Umbilical cord (tissue), 2 donors: ENCODE results near the gene CIAPIN1. TPM values are rescaled to one million over a fixed set of nuclear protein-coding genes. Genes with fewer than 3 reads are reported as not detected.

Experiments used
- DNase-seq: peaks from one replicate; pipeline ENCODE4 v3.0.0-alpha.2; 2015; ENCODE audit warnings: low spot score
- total RNA-seq: library from RNA; depleted of rRNA; stranded (reverse); fragments of >200 nt; gene quantifications from one replicate; pipeline ENCODE4 v1.2.3, GENCODE V29; 2014; ENCODE audit warnings: low replicate concordance; ENCODE audit not compliant: insufficient read depth

CIAPIN1 gene
- total RNA-seq: 26.0 TPM

- peak; percentile 96 for DNase-seq
Measured at GRCh38 chr16:57447186-57447962, at the start of gene CIAPIN1, which contains the start of gene COQ9. Gene CIAPIN1 (minus strand): TSS chr16:57447385. CDS start chr16:57440928, 6,457 bp downstream. Gene COQ9 (plus strand): TSS chr16:57447479. CDS start chr16:57447506, 27 bp downstream.

GRCh38 chr16:57493767-57494166, 46.6 kb upstream of the CIAPIN1 start:
- DNase-seq: no peak

DNA sequence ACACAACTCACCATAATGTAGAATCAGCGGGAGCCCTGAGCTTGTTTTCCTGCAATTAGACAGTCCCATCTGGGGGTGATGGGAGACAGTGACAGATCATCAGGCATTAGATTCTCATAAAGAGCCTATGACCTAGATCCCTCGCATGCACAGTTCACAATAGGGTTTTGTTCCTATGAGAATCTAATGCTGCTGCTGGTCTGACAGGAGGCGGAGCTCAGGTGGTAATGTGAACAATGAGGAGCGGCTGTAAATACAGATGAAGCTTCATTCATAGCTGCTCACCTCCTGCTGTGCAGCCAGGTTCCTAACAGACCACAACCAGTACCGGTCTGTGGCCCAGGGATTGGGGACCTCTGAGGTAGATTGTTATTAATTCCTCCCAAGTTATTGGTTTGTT, 42.0 kb upstream of the CIAPIN1 start:
- no peak for DNase-seq

DNA sequence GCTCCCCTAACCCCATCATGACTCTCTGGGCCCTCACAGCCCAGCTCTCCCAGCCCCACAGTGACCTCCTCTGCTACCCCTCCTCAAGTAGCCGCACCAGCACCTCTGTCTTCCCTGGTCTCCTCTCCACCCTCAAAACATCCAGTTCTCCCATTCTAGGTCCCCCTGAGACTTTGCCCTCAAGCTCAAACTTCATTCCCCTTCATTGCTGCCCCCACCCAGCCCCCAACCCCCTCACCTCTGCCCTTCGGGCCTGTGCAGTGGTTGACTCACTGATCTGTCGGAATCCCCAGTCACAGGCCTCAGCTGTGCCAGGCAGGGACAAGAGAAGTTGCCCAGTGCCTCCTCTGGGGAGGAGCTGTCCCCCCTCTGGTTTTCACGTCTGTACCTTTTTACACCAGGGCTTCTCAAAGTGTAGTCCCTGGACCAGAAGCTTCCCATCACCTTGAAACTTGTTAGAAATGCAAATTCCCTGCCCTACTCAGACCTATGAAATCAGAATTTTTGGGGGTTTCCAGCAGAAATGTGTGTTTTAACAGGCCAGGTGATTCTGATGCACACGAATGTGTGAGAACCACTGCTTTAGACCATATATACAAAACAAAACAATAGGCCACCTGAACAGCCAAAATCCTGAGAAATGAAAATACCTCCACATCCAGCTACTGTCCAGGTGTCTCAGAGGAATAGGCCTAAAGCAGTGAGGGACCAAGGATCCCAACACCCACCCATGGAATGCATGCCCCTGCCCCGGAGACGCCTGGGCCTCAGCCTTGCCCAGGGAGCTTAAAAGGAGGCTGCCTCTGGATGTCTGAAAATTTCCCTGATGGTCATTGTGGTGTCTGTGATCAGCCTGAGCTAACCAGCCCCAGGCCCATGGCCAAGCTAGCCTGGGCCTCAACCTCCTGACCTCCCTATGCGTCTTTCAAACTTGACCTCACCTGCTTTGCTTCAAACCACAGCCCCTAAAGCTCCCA, 40.0 kb upstream of the CIAPIN1 start:
- DNase-seq: no peak

GRCh38 chr16:57485916-57486857, 39.0 kb upstream of the CIAPIN1 start, which contains the start of gene DOK4:
Gene DOK4 (minus strand): TSS chr16:57486493. CDS start chr16:57479507, 6,986 bp downstream.
- peak; percentile 80 for DNase-seq

- no peak for DNase-seq
Measured at GRCh38 chr16:57485091-57485915, 38.1 kb upstream of the CIAPIN1 start.

- DNase-seq: no peak
Measured at GRCh38 chr16:57484515-57485005, 37.4 kb upstream of the CIAPIN1 start.

DNA sequence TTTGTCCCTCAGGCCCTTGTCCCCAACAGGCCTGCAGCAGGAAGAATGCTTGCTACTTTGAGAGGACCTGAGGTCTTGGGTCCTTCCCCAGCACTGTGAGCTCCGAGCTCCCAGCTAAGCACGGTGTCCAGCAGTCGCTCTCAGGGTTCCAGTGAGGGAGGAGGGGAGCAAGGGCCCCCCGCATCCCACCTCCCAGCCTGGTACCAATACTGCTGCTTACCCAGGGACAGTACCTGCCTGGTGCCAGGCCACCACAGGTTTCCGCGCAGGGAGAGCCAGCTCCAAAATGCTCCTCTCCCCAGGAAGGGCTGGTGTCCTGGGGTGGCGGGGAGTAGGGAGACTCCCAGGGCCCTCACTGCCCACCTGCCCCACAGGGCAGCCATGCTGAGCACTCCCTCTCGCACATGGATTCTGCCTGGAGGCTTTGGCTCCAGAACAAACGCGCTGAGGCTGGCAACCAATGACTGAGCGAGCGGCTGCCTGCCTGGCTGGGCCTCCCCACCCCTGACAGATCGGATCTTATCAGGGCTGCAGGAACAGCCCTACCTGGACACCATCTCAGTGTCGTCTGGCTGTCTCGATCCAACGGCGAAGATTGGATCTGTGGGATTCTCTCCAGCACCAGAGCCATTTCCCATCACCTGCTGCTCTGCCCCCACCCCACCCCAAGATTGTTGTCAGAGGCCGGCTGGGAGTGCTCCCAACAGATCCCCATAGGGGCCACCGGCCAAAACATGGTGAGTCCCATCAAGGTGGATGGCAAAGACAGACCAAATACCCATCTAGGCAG, 36.7 kb upstream of the CIAPIN1 start:
- peak; percentile 51 for DNase-seq

DNA sequence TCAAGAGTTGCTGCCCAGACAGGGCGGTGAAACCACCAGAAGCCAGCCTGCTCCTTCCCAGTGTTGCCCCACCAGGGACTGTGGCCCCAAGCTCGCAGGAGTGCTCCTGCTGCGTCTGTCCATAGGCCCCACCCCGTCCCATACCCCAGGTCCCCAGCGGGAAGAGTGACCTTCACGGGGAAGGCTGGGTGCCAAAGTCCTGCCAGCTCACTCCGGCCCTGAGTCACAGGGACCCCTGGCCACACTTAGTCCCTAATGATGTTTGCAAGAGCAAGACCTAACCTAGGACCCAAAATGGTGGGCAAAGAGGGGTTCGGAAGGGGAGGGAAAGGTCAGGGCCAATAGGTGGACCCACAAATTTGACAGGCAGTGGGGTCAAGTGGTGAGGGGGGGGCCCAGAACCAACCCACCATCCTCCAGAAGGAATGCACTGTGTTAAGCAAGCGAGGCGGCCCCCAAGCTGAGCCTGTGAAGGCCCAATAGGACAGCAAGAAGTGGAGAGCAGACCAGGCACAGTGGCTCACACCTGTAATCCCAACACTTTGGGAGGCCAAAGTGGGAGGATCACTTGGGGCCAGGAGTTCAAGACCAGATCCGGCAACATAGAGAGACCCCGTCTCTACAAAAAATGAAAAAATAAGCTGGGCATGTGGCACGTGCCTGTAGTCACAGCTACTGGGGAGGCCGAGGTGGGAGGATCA, 35.8 kb upstream of the CIAPIN1 start:
- DNase-seq: no peak

DNA sequence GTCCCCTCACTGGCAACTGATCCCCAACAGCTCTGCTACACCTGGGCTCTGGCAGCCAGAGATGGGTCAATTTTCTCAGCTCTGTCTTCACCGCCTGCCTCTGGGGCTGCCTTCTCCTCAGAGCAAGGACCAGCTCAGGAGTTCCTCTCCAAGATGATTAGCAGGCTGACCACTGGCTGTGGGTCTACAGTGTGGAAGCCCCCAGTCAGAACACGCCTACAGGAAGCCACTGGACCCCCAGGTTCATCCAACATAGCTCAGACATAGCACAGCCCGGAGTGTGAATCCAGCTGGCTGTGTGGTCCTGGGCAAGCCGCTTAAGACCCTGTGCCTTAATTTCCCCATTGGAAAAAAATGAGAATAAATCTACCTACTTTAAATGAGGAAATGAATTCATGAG, 34.2 kb upstream of the CIAPIN1 start:
- no peak for DNase-seq

DNA sequence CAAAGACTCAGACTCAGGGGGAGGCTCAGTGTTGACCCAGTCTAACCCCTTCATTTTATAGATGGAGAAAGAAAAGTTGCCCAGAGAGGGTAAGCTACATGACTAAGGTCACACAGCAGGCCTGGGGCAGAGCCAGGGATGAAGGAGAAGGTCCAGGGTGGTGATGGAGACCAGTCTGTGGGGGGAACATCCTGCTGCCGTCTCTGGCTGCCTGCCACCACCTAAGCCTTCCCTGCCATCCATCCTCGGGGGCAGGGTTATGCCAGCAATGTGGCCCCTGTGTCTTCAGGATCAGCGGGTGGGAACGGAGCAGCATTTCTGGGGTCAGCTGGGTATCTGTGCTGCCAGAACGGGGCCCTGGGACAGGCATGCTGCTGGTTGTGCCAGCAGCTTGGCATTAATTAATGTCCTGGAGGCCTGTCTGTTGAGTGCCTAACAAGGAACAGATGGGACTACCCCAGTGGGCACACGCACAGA, 33.6 kb upstream of the CIAPIN1 start:
- DNase-seq: no peak

DNA sequence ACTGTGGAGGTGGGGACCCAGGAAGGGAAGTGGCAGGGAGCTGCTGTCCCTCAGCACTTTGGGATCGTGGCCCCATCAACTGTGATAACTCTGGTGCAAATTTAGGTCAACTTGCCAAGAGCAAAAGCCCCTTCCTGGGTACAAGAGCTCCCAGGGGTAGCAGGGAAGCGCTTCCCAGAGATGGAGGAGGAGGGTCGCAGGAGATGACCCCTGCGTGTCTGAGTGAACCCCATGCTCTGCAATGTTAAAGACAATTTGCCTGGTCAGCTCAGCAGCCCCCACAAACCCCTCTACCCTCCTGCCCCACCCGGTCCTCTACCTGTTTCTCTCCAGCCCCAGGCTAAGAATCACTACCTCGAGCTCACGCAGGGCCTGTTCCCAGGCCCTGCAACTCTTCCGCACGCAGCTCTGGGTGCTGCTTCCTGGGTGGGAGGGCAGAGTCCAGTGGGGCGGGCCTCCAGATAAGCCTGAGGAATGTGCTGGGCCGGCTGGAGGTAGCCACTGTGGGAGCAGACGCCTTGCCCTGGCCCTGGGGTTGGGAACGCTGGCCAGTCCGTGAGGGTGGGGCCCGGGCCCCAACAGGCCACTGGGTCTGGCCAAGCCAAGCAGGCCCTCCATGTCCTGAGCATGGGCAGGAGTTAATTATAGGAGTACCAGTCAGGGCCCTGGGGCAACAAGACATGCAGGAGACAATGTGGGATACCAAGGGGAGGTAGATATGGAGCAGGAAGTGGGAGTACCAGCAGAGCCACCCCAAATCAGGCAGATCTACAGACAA, 33.0 kb upstream of the CIAPIN1 start:
- peak; percentile 59 for DNase-seq

DNA sequence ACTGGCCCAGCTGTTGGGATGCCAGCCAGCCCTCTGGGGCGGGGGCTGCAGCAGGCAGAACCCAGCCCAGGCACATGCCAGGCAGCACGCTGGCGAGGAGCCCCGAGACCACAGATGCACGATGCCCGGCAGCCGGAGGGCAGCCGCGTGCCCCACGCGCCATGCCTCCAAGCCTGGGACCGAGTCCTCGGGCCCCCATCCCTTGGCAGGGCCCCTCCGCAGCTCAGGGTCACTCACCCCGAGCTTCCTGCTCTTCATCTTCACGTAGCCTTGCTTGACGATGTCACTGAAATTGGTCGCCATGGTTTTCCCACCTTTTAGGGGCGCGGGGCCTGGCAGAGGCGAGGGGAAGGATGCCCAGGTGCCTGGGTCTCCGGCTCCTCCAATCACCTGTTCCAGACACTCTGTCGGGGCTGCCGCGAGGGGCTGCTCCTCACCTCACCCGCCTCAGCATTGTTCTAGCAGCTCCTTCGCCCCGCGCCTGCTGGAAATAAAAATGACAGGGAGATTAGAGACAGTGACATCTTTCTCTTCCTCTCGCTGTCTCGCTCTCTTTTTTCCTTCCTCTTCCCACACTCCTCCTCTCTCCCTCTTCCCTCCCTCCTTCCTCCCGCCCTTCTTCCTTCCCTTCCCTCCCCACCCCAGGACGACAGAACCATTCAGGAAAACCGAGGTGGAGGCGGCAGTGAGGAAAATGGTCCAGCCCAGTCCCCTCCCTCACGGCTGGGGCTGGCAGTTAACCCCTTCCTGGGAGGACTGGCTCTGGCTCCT, 32.2 kb upstream of the CIAPIN1 start:
- DNase-seq: peak; percentile 85

GRCh38 chr16:57478396-57479204, 31.4 kb upstream of the CIAPIN1 start:
- DNase-seq: no peak

- DNase-seq: no peak
Measured at GRCh38 chr16:57477531-57478202, 30.5 kb upstream of the CIAPIN1 start.
